SK-N-SH (cell line): ENCODE data around the gene TMEM14A. TPM values are rescaled to one million over a fixed set of nuclear protein-coding genes. Genes with fewer than 3 reads are reported as not detected.

Experiments used
- CTCF ChIA-PET: fragments of 300-600, 350-600 bp; formaldehyde crosslinking; extraction: SDS; loops from one replicate; lab custom pipeline; 2021; lab: Yijun Ruan, JAX
- POLR2A ChIA-PET: fragments of 350-600 bp; sonication (Branson Sonifier 250); formaldehyde crosslinking; extraction: SDS; loops from one replicate; lab custom pipeline; 2020; ENCODE audit warnings: antibody characterized with exemption, inconsistent platforms; lab: Yijun Ruan, JAX
- DNase-seq: peaks from one replicate; pipeline ENCODE4 v3.0.0; 2012
- H2AFZ ChIP-seq: fragments of 200-600 bp; sonication (generic); 2 replicates; pipeline ENCODE4 v1.8.1; 2016; ENCODE audit warnings: antibody characterized with exemption, mild to moderate bottlenecking, low read depth
- H3F3A ChIP-seq: fragments of 200-600 bp; sonication (generic); replicated peaks from 2 replicates; pipeline ENCODE3; 2016; ENCODE audit warnings: antibody characterized with exemption, mild to moderate bottlenecking; ENCODE audit not compliant: insufficient read depth
- H3K27ac ChIP-seq, 2 experiments: fragments of 200-500 bp in 1 of 2; fragments of 200-600 bp in 1 of 2; sonication (Bioruptor generic) in 1 of 2; sonication (generic), shearing (Covaris generic) in 1 of 2; 2 replicates each; pipeline versions ENCODE4 v1.5.1 to v1.6.1; 2014 to 2016; ENCODE audit warnings: low read depth in 2 of 2, inconsistent platforms in 1 of 2, low read length in 1 of 2, mild to moderate bottlenecking in 1 of 2, mixed read lengths in 1 of 2
- H3K27me3 ChIP-seq: fragments of 200-600 bp; sonication (generic), shearing (Covaris generic); 2 replicates; pipeline ENCODE4 v1.6.1; 2016; ENCODE audit warnings: mixed run types; ENCODE audit not compliant: insufficient read depth
- H3K36me3 ChIP-seq, 2 experiments: fragments of 200-500 bp in 1 of 2; fragments of 200-600 bp in 1 of 2; sonication (Bioruptor generic) in 1 of 2; sonication (generic) in 1 of 2; replicated peaks in 1 of 2; 2 replicates each; pipeline versions ENCODE3 to v1.5.1; 2014 to 2016; ENCODE audit warnings: low read length in 1 of 2, mild to moderate bottlenecking in 1 of 2; ENCODE audit not compliant: insufficient read depth in 2 of 2, control insufficient read depth in 1 of 2
- H3K4me1 ChIP-seq, 2 experiments: fragments of 200-500 bp in 1 of 2; fragments of 200-600 bp in 1 of 2; sonication (Bioruptor generic) in 1 of 2; sonication (generic), shearing (Covaris generic) in 1 of 2; 2 replicates each; pipeline versions ENCODE4 v1.5.1 to v1.6.1; 2014 to 2016; ENCODE audit warnings: low read depth in 1 of 2, low read length in 1 of 2, mixed run types in 1 of 2; ENCODE audit not compliant: insufficient read depth in 2 of 2, control insufficient read depth in 1 of 2
- H3K4me2 ChIP-seq: fragments of 200-600 bp; sonication (generic), shearing (Covaris generic); 2 replicates; pipeline ENCODE4 v1.6.1; 2017; ENCODE audit warnings: mixed run types
- H3K4me3 ChIP-seq, 2 experiments: fragments of 200-500 bp in 1 of 2; fragments of 200-600 bp in 1 of 2; sonication (Bioruptor generic) in 1 of 2; sonication (generic), shearing (Covaris generic) in 1 of 2; 2 replicates each; pipeline versions ENCODE4 v1.5.1 to v1.8.1; 2014 to 2016; ENCODE audit warnings: low read depth in 2 of 2, inconsistent platforms in 1 of 2, low read length in 1 of 2, mild to moderate bottlenecking in 1 of 2, mixed read lengths in 1 of 2, moderate library complexity in 1 of 2
- H3K79me2 ChIP-seq: fragments of 200-600 bp; sonication (generic); 2 replicates; pipeline ENCODE4 v1.8.1; 2017; ENCODE audit warnings: mild to moderate bottlenecking; ENCODE audit not compliant: insufficient read depth
- H3K9ac ChIP-seq: fragments of 200-600 bp; sonication (generic); 2 replicates; pipeline ENCODE4 v1.6.1; 2017; ENCODE audit warnings: mixed run types
- H3K9me2 ChIP-seq: fragments of 200-600 bp; sonication (generic); 2 replicates; pipeline ENCODE4 v1.6.1; 2017; ENCODE audit warnings: mixed run types
- H3K9me3 ChIP-seq: fragments of 200-600 bp; sonication (generic); 2 replicates; pipeline ENCODE4 v1.6.1; 2017; ENCODE audit warnings: mixed run types, mild to moderate bottlenecking, moderate library complexity
- H4K20me1 ChIP-seq: fragments of 200-600 bp; sonication (generic); 2 replicates; pipeline ENCODE4 v1.6.1; 2017; ENCODE audit warnings: mild to moderate bottlenecking, mixed run types; ENCODE audit not compliant: insufficient read depth
- CHD2 ChIP-seq: fragments of 150-350 bp; IDR thresholded peaks from 2 replicates; pipeline ENCODE4 v1.6.1; 2018; ENCODE audit warnings: low read length; ENCODE audit not compliant: partially characterized antibody
- ELF1 ChIP-seq: IDR thresholded peaks from 2 replicates; pipeline ENCODE4 v1.4.0; 2012
- GABPA ChIP-seq: IDR thresholded peaks from 2 replicates; pipeline ENCODE4 v1.4.0; 2012; ENCODE audit warnings: low read depth, mild to moderate bottlenecking
- NFIC ChIP-seq: IDR thresholded peaks from 2 replicates; pipeline ENCODE4 v1.4.0; 2012; ENCODE audit warnings: borderline replicate concordance
- PBX3 ChIP-seq: IDR thresholded peaks from 2 replicates; pipeline ENCODE4; 2012
- POLR2AphosphoS5 ChIP-seq: IDR thresholded peaks from 2 replicates; pipeline ENCODE4 v1.6.1; 2012; ENCODE audit warnings: low read depth, low read length
- RCOR1 ChIP-seq: fragments of 150-350 bp; IDR thresholded peaks from 2 replicates; pipeline ENCODE4 v1.6.1; 2017; ENCODE audit warnings: antibody characterized with exemption, low read length
- RXRA ChIP-seq: IDR thresholded peaks from 2 replicates; pipeline ENCODE4 v1.4.0; 2012; ENCODE audit warnings: low read depth, mild to moderate bottlenecking, borderline replicate concordance
- SIN3A ChIP-seq: IDR thresholded peaks from 2 replicates; pipeline ENCODE4 v1.6.1; 2012; ENCODE audit warnings: low read depth, mild to moderate bottlenecking, low read length, moderate library complexity, borderline replicate concordance
- TCF12 ChIP-seq: IDR thresholded peaks from 2 replicates; pipeline ENCODE4 v1.4.0; 2012
- YY1 ChIP-seq: IDR thresholded peaks from 2 replicates; pipeline ENCODE4 v1.4.0; 2012; ENCODE audit warnings: low read depth, mild to moderate bottlenecking
- WGBS: methylation state at CpG from one replicate; pipeline ENCODE4 v1.1.6; 2017; ENCODE audit warnings: low lambda C conversion rate; 5-methylcytosine and 5-hydroxymethylcytosine counted together
- polyA plus RNA-seq, 3 experiments: library from polyadenylated mRNA; depleted of rRNA; stranded (reverse); fragments of >200 nt; gene quantifications; 2 replicates each; pipeline ENCODE4 v1.2.3, GENCODE V29; 2012
- TF ChIP-seq, protein P1 (sequence below): IDR thresholded peaks from 2 replicates; pipeline ENCODE4 v1.4.0; 2012; ENCODE audit warnings: low read depth, borderline replicate concordance
- TF ChIP-seq, protein P2 (sequence below): IDR thresholded peaks from 2 replicates; pipeline ENCODE4 v1.4.0; 2012; ENCODE audit warnings: low read depth

The TMEM14A gene
- polyA plus RNA-seq, 1 of the 3 experiments (the other 2 are of a cell fraction) = 42.4 TPM

DNA sequence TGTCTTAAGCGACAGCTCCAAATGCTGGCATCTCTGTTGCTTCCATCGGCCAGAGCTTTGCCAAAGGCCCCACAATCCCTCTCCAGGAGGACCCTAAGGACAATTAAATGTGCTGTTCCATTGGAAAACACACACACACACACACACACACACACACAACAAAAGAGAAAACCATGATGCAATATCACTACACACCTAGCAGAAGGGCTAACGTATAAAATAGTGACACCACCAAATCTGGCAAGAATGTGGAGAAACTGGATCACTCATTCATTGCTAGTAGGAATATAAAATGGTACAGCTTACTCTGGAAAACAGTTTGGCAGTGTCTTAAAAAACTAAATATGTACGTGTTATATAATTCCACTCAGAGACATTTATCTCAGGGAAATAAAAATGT is 13.0 kb upstream of the TMEM14A start:
- H3K9me3 ChIP-seq = no peaks in the 10 kb centered on the region
- no peak overlapping the region for H3K27ac ChIP-seq
- peaks cover 5% of the 10 kb centered on the region for H3F3A ChIP-seq
- 90% methylated on average over 4 of the region's 4 CpGs for WGBS
- POLR2A ChIA-PET = no interaction called here
- no peaks in the 10 kb centered on the region for H3K79me2 ChIP-seq
- H3K4me3 ChIP-seq = no peak overlapping the region
- H3K27me3 ChIP-seq = no peaks in the 10 kb centered on the region
- H3K4me1 ChIP-seq = peaks cover 0 to 11% of the 10 kb centered on the region in 2 experiments; a peak in 2 of 4 replicates
- no peak for DNase-seq
- no peak overlapping the region for H3K9ac ChIP-seq
- no peaks in the 10 kb centered on the region for H4K20me1 ChIP-seq
- CTCF ChIA-PET = interaction anchor here (1.0 to 1.3 kb wide), 4 partner anchors 46 to 241 kb away, joined by 3 to 7 read pairs (median 4); no protein-coding TSS in a partner anchor
- H3K36me3 ChIP-seq = no peaks in the 10 kb centered on the region
- H2AFZ ChIP-seq = no peak overlapping the region
- no peaks in the 10 kb centered on the region for H3K9me2 ChIP-seq
- TF ChIP-seq GABPA = no peak
- TF ChIP-seq NFIC = no peak
- no peak for TF ChIP-seq CHD2
- TF ChIP-seq ELF1 = no peak
- TF ChIP-seq YY1 = no peak
- no peak for TF ChIP-seq POLR2AphosphoS5
- no peak for TF ChIP-seq RCOR1
- TF ChIP-seq RXRA = no peak
- TF ChIP-seq PBX3 = no peak
- TF ChIP-seq, protein P1, sequence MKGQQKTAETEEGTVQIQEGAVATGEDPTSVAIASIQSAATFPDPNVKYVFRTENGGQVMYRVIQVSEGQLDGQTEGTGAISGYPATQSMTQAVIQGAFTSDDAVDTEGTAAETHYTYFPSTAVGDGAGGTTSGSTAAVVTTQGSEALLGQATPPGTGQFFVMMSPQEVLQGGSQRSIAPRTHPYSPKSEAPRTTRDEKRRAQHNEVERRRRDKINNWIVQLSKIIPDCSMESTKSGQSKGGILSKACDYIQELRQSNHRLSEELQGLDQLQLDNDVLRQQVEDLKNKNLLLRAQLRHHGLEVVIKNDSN = no peak
- H3K4me2 ChIP-seq = no peak overlapping the region

DNA sequence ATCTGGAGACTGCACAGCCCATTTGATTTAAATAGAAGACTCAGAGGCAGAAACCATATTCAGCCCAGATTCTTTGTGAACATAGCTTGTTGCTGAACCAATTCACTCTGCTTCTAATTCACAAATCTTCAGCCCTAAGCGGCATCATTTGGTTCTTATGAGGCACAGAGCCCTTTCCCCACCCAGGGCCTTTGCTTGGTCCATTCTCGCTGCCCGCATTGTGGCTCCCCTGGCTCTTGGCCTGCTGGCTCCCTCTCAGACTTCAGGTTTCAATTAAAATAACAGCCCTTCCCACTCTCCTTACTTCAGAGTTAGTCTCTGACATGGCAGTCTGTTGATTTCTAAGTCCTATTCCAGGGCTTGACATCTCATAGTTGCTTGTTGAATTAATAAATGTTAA is 9.4 kb upstream of the TMEM14A start:
- Histone ChIP-seq H3K4me1 (peaks cover 7 to 30% of the 10 kb centered on the region in 2 experiments; a peak in 3 of 4 replicates), H3K27me3 (no peaks in the 10 kb centered on the region), H3K9me2 (no peaks in the 10 kb centered on the region), H3K4me2 (no peak overlapping the region), H3K4me3 (no peak overlapping the region), H3K36me3 (no peaks in the 10 kb centered on the region), H3F3A (peaks cover 5% of the 10 kb centered on the region), H3K9ac (no peak overlapping the region), H4K20me1 (no peaks in the 10 kb centered on the region), H2AFZ (0 out of 2 replicates have a peak overlapping the region, but pooled peaks have one; percentile 38), H3K79me2 (peaks cover 22% of the 10 kb centered on the region; the same call in 1 of the 2 replicates), H3K9me3 (no peaks in the 10 kb centered on the region), H3K27ac (peak overlapping the region in 1 of 2 experiments; percentile 71; a peak in 2 of 4 replicates)
- TF ChIP-seq, protein P2, sequence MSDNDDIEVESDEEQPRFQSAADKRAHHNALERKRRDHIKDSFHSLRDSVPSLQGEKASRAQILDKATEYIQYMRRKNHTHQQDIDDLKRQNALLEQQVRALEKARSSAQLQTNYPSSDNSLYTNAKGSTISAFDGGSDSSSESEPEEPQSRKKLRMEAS = no peak
- TF ChIP-seq ELF1 (no peak), GABPA (no peak), SIN3A (no peak), TCF12 (peak; percentile 27; the same call in 1 of the 2 replicates)
- ChIA-PET POLR2A (interaction anchor here (2.2 kb wide), 1 partner anchor 242 kb away, joined by 5 read pairs; no protein-coding TSS in a partner anchor), CTCF (interaction anchor here (0.6 to 4.3 kb wide), 10 partner anchors 12 to 377 kb away, joined by 3 to 94 read pairs (median 8); partner anchors contain the start of genes EFHC1 and MCM3)
- DNase-seq = no peak
- 53% methylated on average over 3 of the region's 3 CpGs for WGBS
